ENCODE measurements around the gene RBM15. TPM values are rescaled to one million over a fixed set of nuclear protein-coding genes. Genes with fewer than 3 reads are reported as not detected.

RBM15 gene
- total RNA-seq, 1 experiment from 2014 or later: 35.9 TPM

DNA sequence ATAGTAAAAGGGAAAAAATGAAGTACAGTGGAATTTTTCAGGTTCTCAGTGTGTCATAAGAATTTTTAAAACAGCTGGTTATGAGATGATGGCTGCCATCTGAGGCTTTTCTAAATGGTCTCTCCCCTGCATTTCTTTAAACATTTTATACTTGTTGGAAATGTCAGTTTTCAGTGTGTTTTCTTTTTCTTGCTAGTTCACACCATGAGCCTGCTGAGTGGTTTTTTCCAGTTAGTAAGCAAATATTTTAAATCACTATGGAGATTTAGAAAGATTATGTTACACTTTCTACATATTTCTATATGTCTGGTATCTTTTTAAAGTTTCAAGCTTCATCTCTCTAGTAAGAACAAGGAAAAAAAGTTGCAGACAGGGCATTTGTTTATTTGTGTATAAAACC is 9.6 kb downstream of the RBM15 start:
- no peak for DNase-seq (ENCODE audit: unreplicated experiment)
- H3K9me3 Mint-ChIP-seq (ENCODE audit: unreplicated experiment): no peaks in the 10 kb centered on the region
- ChIA-PET CTCF (interaction anchor here (0.6 to 2.6 kb wide), 6 partner anchors 10 to 261 kb away, joined by 3 to 11 read pairs (median 4); partner anchors contain the start of gene RBM15), POLR2A (interaction anchor here (0.6 to 6.2 kb wide), 4 partner anchors 10 to 1667 kb away, joined by 3 to 90 read pairs (median 6); partner anchors contain the start of gene RBM15)
- no TSS peak for BruUV-seq (replicated peaks)
- intact Hi-C loops (cut with micrococcal nuclease): no loop called here
- peaks cover 49% of the 10 kb centered on the region for H3K4me1 Mint-ChIP-seq (ENCODE audit: insufficient read depth, unreplicated experiment)
- H3K27me3 Mint-ChIP-seq (ENCODE audit: insufficient read depth, unreplicated experiment): no peaks in the 10 kb centered on the region
- H3K27ac Mint-ChIP-seq (ENCODE audit: low read depth, unreplicated experiment): no peak overlapping the region
- H3K36me3 Mint-ChIP-seq (ENCODE audit: insufficient read depth, unreplicated experiment): peaks cover 33% of the 10 kb centered on the region
- TF ChIP-seq, protein P1, sequence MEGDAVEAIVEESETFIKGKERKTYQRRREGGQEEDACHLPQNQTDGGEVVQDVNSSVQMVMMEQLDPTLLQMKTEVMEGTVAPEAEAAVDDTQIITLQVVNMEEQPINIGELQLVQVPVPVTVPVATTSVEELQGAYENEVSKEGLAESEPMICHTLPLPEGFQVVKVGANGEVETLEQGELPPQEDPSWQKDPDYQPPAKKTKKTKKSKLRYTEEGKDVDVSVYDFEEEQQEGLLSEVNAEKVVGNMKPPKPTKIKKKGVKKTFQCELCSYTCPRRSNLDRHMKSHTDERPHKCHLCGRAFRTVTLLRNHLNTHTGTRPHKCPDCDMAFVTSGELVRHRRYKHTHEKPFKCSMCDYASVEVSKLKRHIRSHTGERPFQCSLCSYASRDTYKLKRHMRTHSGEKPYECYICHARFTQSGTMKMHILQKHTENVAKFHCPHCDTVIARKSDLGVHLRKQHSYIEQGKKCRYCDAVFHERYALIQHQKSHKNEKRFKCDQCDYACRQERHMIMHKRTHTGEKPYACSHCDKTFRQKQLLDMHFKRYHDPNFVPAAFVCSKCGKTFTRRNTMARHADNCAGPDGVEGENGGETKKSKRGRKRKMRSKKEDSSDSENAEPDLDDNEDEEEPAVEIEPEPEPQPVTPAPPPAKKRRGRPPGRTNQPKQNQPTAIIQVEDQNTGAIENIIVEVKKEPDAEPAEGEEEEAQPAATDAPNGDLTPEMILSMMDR (IDR thresholded peaks at IDR 0.05; ENCODE audit: unreplicated experiment): no peak
- no peak overlapping the region for H3K4me3 Mint-ChIP-seq (ENCODE audit: unreplicated experiment)

DNA sequence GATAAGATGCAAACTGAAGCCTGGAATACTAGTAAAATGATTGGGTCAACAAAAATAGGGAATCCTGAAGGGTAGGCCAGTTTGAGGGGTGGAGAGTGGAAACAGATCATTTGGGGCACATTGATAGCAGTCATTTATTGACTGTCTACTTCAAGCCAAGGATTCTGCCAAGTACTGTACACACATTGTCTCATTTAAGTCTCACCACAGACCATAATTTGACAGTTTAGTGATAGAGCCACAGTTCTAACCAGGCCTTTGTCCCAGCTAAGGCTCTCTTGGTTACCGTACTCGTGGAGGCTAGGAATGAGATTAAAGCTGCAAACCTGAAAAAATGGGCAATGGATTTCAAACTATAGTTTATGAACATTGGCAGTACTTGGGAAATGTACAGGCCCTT is 11.2 kb downstream of the RBM15 start:
- no peaks in the 10 kb centered on the region for H3K27me3 Mint-ChIP-seq (ENCODE audit: insufficient read depth, unreplicated experiment)
- POLR2A ChIA-PET: interaction anchor here (0.6 to 6.2 kb wide), 4 partner anchors 8 to 85 kb away, joined by 3 to 90 read pairs (median 3); partner anchors contain the start of gene RBM15
- TF ChIP-seq, protein P1 (IDR thresholded peaks at IDR 0.05; ENCODE audit: unreplicated experiment): no peak
- H3K36me3 Mint-ChIP-seq (ENCODE audit: insufficient read depth, unreplicated experiment): peaks cover 25% of the 10 kb centered on the region
- DNase-seq (ENCODE audit: unreplicated experiment): no peak
- peaks cover 39% of the 10 kb centered on the region for H3K4me1 Mint-ChIP-seq (ENCODE audit: insufficient read depth, unreplicated experiment)
- intact Hi-C loops (cut with micrococcal nuclease): loop anchor here (1.0 kb wide), 1 partner anchor 8 kb away; no protein-coding TSS in a partner anchor
- H3K4me3 Mint-ChIP-seq (ENCODE audit: unreplicated experiment): no peak overlapping the region
- no TSS peak for BruUV-seq (replicated peaks)
- no peaks in the 10 kb centered on the region for H3K9me3 Mint-ChIP-seq (ENCODE audit: unreplicated experiment)
- H3K27ac Mint-ChIP-seq (ENCODE audit: low read depth, unreplicated experiment): peak overlapping the region; percentile 24
- CTCF ChIA-PET: interaction anchor here (1.0 kb wide), 1 partner anchor 146 kb away, joined by 4 read pairs; no protein-coding TSS in a partner anchor

DNA sequence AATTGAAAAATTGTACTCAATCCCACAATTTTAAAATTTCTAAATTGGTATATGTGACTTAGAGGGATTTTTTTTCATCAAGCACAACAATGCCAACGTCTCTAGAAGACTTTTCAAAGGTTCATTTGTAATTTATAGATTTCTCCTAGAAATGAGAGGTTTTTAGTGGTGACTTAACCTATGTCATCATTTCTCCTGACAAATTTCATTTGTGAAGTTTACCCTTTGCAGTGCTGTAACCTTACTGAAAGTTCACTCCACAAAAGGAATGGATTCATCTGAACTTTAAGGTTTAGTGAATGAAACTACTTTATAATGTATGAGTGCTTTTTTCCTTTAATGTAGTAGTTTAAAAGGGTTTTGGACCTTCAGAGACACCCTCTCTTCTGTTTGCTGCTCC is 16.1 kb downstream of the RBM15 start:
- no peak for DNase-seq (ENCODE audit: unreplicated experiment)
- no TSS peak for BruUV-seq (replicated peaks)
- intact Hi-C loops (cut with micrococcal nuclease): no loop called here
- ChIA-PET CTCF (no interaction called here), POLR2A (interaction anchor here (2.3 kb wide), 1 partner anchor 9 kb away, joined by 9 read pairs; no protein-coding TSS in a partner anchor)
- H3K36me3 Mint-ChIP-seq (ENCODE audit: insufficient read depth, unreplicated experiment): peaks cover 12% of the 10 kb centered on the region
- peaks cover 24% of the 10 kb centered on the region for H3K4me1 Mint-ChIP-seq (ENCODE audit: insufficient read depth, unreplicated experiment)
- no peaks in the 10 kb centered on the region for H3K9me3 Mint-ChIP-seq (ENCODE audit: unreplicated experiment)
- TF ChIP-seq, protein P1 (IDR thresholded peaks at IDR 0.05; ENCODE audit: unreplicated experiment): no peak
- H3K4me3 Mint-ChIP-seq (ENCODE audit: unreplicated experiment): no peak overlapping the region
- H3K27me3 Mint-ChIP-seq (ENCODE audit: insufficient read depth, unreplicated experiment): no peaks in the 10 kb centered on the region
- no peak overlapping the region for H3K27ac Mint-ChIP-seq (ENCODE audit: low read depth, unreplicated experiment)

DNA sequence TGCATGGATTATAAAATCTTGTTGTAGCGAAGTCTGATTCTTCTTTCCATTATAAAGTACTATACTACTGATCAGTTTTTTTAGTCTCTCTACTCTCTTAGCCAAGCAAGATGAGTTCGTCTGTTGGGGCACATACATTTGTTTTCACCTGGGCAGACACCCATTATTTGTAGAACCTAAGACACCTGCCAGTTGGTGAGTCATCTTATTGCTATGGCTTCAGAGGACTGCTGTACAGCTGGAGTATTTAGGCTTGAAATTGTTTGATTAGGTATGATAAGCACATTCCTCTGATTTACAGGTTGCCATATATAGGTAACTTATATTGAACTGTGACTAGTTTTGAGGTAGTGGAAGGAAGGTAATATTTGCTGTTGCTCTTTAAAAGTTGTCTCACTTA is 17.2 kb downstream of the RBM15 start:
- intact Hi-C loops (cut with micrococcal nuclease): no loop called here
- POLR2A ChIA-PET: interaction anchor here (0.7 to 2.3 kb wide), 7 partner anchors 10 to 77 kb away, joined by 3 to 26 read pairs (median 4); partner anchors contain the start of gene RBM15

More for the DNA sequence above, 17.2 kb downstream of the RBM15 start:
- CTCF ChIA-PET: interaction anchor here (0.6 to 1.2 kb wide), 3 partner anchors 10 to 370 kb away, joined by 3 to 5 read pairs (median 3); no protein-coding TSS in a partner anchor
- BruUV-seq (replicated peaks): no TSS peak
- DNase-seq (ENCODE audit: unreplicated experiment): peak; percentile 47
- Mint-ChIP-seq H3K4me1 (ENCODE audit: insufficient read depth, unreplicated experiment) (peaks cover 16% of the 10 kb centered on the region), H3K36me3 (ENCODE audit: insufficient read depth, unreplicated experiment) (peaks cover 12% of the 10 kb centered on the region), H3K4me3 (ENCODE audit: unreplicated experiment) (no peak overlapping the region), H3K27me3 (ENCODE audit: insufficient read depth, unreplicated experiment) (no peaks in the 10 kb centered on the region), H3K9me3 (ENCODE audit: unreplicated experiment) (no peaks in the 10 kb centered on the region), H3K27ac (ENCODE audit: low read depth, unreplicated experiment) (no peak overlapping the region)
- TF ChIP-seq, protein P1 (IDR thresholded peaks at IDR 0.05; ENCODE audit: unreplicated experiment): no peak
